GM18909 (cell line): ENCODE data around the gene FOXP1.

ENCODE experiments used
- ATAC-seq: cut with Tn5 transposase; IDR thresholded peaks from one replicate; pipeline ENCODE4 v1.9.1; 2021; ENCODE audit warnings: mild to moderate bottlenecking; ENCODE audit not compliant: unreplicated experiment, poor library complexity

FOXP1 gene

GRCh38 chr3:71255498-71255897 is 328.0 kb downstream of the FOXP1 start:
- ATAC-seq = no peak

GRCh38 chr3:71254281-71255057 is 329.1 kb downstream of the FOXP1 start:
- ATAC-seq = no peak

- no peak for ATAC-seq
Measured at GRCh38 chr3:71253169-71253568, 330.4 kb downstream of the FOXP1 start.

- ATAC-seq = no peak
Measured at GRCh38 chr3:71252466-71252865, 331.1 kb downstream of the FOXP1 start.

GRCh38 chr3:71251156-71251775 is 332.3 kb downstream of the FOXP1 start:
- no peak for ATAC-seq

GRCh38 chr3:71250026-71250425 is 333.5 kb downstream of the FOXP1 start:
- no peak for ATAC-seq

GRCh38 chr3:71247958-71248335 is 335.6 kb downstream of the FOXP1 start:
- no peak for ATAC-seq

GRCh38 chr3:71247221-71247957 is 336.1 kb downstream of the FOXP1 start:
- peak; percentile 52 for ATAC-seq

- ATAC-seq = no peak
Measured at GRCh38 chr3:71245971-71246880, 337.3 kb downstream of the FOXP1 start.

GRCh38 chr3:71244826-71245488 is 338.6 kb downstream of the FOXP1 start:
- no peak for ATAC-seq

GRCh38 chr3:71244153-71244825 is 339.2 kb downstream of the FOXP1 start:
- no peak for ATAC-seq

- no peak for ATAC-seq
Measured at GRCh38 chr3:71243229-71243628, 340.3 kb downstream of the FOXP1 start.

- ATAC-seq = no peak
Measured at GRCh38 chr3:71241981-71242560, 341.5 kb downstream of the FOXP1 start.

GRCh38 chr3:71241246-71241901 is 342.2 kb downstream of the FOXP1 start:
- ATAC-seq = no peak

- ATAC-seq = no peak
Measured at GRCh38 chr3:71240034-71240433, 343.5 kb downstream of the FOXP1 start.

GRCh38 chr3:71238355-71238757 is 345.2 kb downstream of the FOXP1 start:
- ATAC-seq = no peak

GRCh38 chr3:71237672-71238071 is 345.9 kb downstream of the FOXP1 start:
- ATAC-seq = no peak

- ATAC-seq = no peak
Measured at GRCh38 chr3:71235846-71236245, 347.7 kb downstream of the FOXP1 start.
